Glutamatergic neuron (in vitro differentiated cells): ENCODE measurements around the gene NPVF. TPM values are rescaled to one million over a fixed set of nuclear protein-coding genes. Genes with fewer than 3 reads are reported as not detected.

ENCODE experiments used
- DNase-seq: peaks from one replicate; pipeline ENCODE4 v3.0.0; 2022
- H3K27ac Mint-ChIP-seq: one replicate; pipeline ENCODE4 v1.8.0; 2020; ENCODE audit warnings: mild to moderate bottlenecking, mixed read lengths, inconsistent platforms; ENCODE audit not compliant: unreplicated experiment
- H3K27me3 Mint-ChIP-seq: one replicate; pipeline ENCODE4 v1.8.0; 2020; ENCODE audit warnings: mild to moderate bottlenecking, moderate library complexity, mixed read lengths, inconsistent platforms; ENCODE audit not compliant: unreplicated experiment
- H3K36me3 Mint-ChIP-seq: one replicate; pipeline ENCODE4 v1.8.0; 2020; ENCODE audit warnings: mild to moderate bottlenecking, mixed read lengths, inconsistent platforms; ENCODE audit not compliant: unreplicated experiment
- H3K4me1 Mint-ChIP-seq: one replicate; pipeline ENCODE4 v1.8.0; 2020; ENCODE audit warnings: mild to moderate bottlenecking, low read depth, mixed read lengths, inconsistent platforms; ENCODE audit not compliant: unreplicated experiment
- H3K4me3 Mint-ChIP-seq: one replicate; pipeline ENCODE4 v1.8.0; 2020; ENCODE audit warnings: mild to moderate bottlenecking, mixed read lengths, inconsistent platforms; ENCODE audit not compliant: unreplicated experiment
- H3K9me3 Mint-ChIP-seq: one replicate; pipeline ENCODE4 v1.8.0; 2020; ENCODE audit warnings: mild to moderate bottlenecking, moderate library complexity, mixed read lengths, inconsistent platforms; ENCODE audit not compliant: unreplicated experiment
- CTCF ChIP-seq: fragments of 200-600 bp; sonication (generic); IDR thresholded peaks from one replicate; pipeline ENCODE4 v1.5.0; 2021; ENCODE audit not compliant: partially characterized antibody, unreplicated experiment
- total RNA-seq: library from RNA; stranded (reverse); fragmentation: NEBNext Ultra II Directional; extraction: Animal tissue kit (Norgen Biotek cat#: 25700); gene quantifications from one replicate; pipeline ENCODE4 v1.2.1, GENCODE V29; 2021; ENCODE audit not compliant: unreplicated experiment

Gene NPVF
- total RNA-seq, 1 donor from 2014 or later = not detected

GRCh38 chr7:25254604-25255003 is 26.3 kb upstream of the NPVF start:
- H3K27me3 Mint-ChIP-seq = no peaks in the 10 kb centered on the region
- no peak for TF ChIP-seq CTCF
- H3K4me1 Mint-ChIP-seq = peaks cover 20% of the 10 kb centered on the region
- H3K36me3 Mint-ChIP-seq = no peaks in the 10 kb centered on the region
- no peak overlapping the region for H3K27ac Mint-ChIP-seq
- no peak for DNase-seq
- peaks cover 2% of the 10 kb centered on the region for H3K9me3 Mint-ChIP-seq
- no peak overlapping the region for H3K4me3 Mint-ChIP-seq

GRCh38 chr7:25253714-25254113 is 25.4 kb upstream of the NPVF start:
- no peaks in the 10 kb centered on the region for H3K27me3 Mint-ChIP-seq
- no peak for TF ChIP-seq CTCF
- no peaks in the 10 kb centered on the region for H3K36me3 Mint-ChIP-seq
- DNase-seq = no peak
- no peak overlapping the region for H3K4me3 Mint-ChIP-seq
- peaks cover 18% of the 10 kb centered on the region for H3K4me1 Mint-ChIP-seq
- H3K27ac Mint-ChIP-seq = no peak overlapping the region
- H3K9me3 Mint-ChIP-seq = peaks cover 2% of the 10 kb centered on the region

GRCh38 chr7:25250386-25250785 is 22.1 kb upstream of the NPVF start:
- no peak overlapping the region for H3K27ac Mint-ChIP-seq
- H3K4me1 Mint-ChIP-seq = peaks cover 3% of the 10 kb centered on the region
- DNase-seq = no peak
- H3K9me3 Mint-ChIP-seq = peaks cover 2% of the 10 kb centered on the region
- no peak for TF ChIP-seq CTCF
- H3K4me3 Mint-ChIP-seq = no peak overlapping the region
- H3K36me3 Mint-ChIP-seq = no peaks in the 10 kb centered on the region
- no peaks in the 10 kb centered on the region for H3K27me3 Mint-ChIP-seq

- Mint-ChIP-seq H3K4me3 (no peak overlapping the region), H3K27me3 (no peaks in the 10 kb centered on the region), H3K27ac (no peak overlapping the region), H3K36me3 (no peaks in the 10 kb centered on the region), H3K9me3 (no peaks in the 10 kb centered on the region), H3K4me1 (no peaks in the 10 kb centered on the region)
- TF ChIP-seq CTCF = no peak
- DNase-seq = no peak
Measured at GRCh38 chr7:25249772-25250171, 21.5 kb upstream of the NPVF start.

- no peak for TF ChIP-seq CTCF
- Mint-ChIP-seq H3K36me3 (no peaks in the 10 kb centered on the region), H3K27me3 (no peaks in the 10 kb centered on the region), H3K4me3 (no peak overlapping the region), H3K27ac (no peak overlapping the region), H3K4me1 (no peaks in the 10 kb centered on the region), H3K9me3 (no peaks in the 10 kb centered on the region)
- DNase-seq = no peak
Measured at GRCh38 chr7:25246306-25246705, 18.0 kb upstream of the NPVF start.
